ENCODE measurements around the gene CCDC201.

DNA sequence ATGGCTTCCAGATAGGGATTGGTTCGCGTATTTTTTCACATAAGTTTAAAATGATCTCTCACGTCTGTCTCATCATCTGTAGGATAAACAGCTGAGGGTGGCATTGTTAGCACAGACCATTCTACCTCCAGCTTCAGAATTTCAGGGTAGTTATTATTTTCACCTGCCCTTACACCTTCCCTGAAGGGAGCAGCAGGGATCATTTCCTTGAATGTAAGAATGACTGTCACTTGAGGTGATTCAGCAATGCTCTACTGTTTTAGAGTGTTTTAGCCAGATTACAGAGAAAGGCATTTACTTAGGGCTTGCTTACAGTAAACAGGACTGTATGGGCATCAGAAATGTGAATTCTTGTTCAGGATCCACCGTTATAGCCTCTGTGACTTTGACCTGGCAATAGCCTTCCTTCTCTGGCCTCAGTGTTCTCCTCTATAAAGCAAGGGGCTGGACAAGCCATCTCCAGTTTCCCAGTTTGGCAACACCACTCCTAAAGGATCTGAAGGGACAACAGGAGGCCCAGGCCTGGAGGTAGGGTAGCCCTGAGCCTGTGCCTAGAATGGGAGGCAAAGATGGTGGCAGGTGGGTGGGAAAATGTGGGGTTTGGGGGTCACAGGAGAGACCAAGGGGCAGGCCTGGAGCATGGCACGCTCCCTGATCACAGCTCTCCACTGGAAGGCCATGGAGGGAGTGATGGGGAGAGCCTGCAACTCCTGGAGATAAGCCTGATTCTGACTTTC is 14.2 kb upstream of the CCDC201 start:
- TF ChIP-seq, protein P1, sequence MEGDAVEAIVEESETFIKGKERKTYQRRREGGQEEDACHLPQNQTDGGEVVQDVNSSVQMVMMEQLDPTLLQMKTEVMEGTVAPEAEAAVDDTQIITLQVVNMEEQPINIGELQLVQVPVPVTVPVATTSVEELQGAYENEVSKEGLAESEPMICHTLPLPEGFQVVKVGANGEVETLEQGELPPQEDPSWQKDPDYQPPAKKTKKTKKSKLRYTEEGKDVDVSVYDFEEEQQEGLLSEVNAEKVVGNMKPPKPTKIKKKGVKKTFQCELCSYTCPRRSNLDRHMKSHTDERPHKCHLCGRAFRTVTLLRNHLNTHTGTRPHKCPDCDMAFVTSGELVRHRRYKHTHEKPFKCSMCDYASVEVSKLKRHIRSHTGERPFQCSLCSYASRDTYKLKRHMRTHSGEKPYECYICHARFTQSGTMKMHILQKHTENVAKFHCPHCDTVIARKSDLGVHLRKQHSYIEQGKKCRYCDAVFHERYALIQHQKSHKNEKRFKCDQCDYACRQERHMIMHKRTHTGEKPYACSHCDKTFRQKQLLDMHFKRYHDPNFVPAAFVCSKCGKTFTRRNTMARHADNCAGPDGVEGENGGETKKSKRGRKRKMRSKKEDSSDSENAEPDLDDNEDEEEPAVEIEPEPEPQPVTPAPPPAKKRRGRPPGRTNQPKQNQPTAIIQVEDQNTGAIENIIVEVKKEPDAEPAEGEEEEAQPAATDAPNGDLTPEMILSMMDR (IDR thresholded peaks at IDR 0.05; ENCODE audit: low read length) = no peak
- no peak for TF ChIP-seq EZH2phosphoT487 (IDR thresholded peaks at IDR 0.05; ENCODE audit: low read length)
- TF ChIP-seq EZH2 (optimal IDR thresholded peaks at IDR 0.05; ENCODE audit: low read depth, low read length) = no peak
